Fibroblast of the aortic adventitia (primary cell): ENCODE measurements around the gene HAPLN3. TPM values are rescaled to one million over a fixed set of nuclear protein-coding genes. Genes with fewer than 3 reads are reported as not detected.

Experiments used
- DNase-seq: peaks from one replicate; pipeline ENCODE4 v3.0.0-alpha.2; 2010; ENCODE audit warnings: low read depth
- H3K4me3 ChIP-seq: 2 replicates; pipeline ENCODE4 v1.5.1; 2011; ENCODE audit warnings: low read depth, mild to moderate bottlenecking, control low read depth, low read length, moderate library complexity
- CTCF ChIP-seq: IDR thresholded peaks from 2 replicates; pipeline ENCODE4 v1.5.1; 2011; ENCODE audit warnings: mild to moderate bottlenecking, low read length, control low read depth, inconsistent platforms; ENCODE audit not compliant: insufficient read depth
- total RNA-seq: library from RNA; depleted of rRNA; stranded (reverse); fragments of >200 nt; gene quantifications from 2 replicates; pipeline ENCODE4 v1.2.3, GENCODE V29; 2012; ENCODE audit warnings: low replicate concordance

The HAPLN3 gene
- total RNA-seq, 1 donor: 2.8 TPM

DNA sequence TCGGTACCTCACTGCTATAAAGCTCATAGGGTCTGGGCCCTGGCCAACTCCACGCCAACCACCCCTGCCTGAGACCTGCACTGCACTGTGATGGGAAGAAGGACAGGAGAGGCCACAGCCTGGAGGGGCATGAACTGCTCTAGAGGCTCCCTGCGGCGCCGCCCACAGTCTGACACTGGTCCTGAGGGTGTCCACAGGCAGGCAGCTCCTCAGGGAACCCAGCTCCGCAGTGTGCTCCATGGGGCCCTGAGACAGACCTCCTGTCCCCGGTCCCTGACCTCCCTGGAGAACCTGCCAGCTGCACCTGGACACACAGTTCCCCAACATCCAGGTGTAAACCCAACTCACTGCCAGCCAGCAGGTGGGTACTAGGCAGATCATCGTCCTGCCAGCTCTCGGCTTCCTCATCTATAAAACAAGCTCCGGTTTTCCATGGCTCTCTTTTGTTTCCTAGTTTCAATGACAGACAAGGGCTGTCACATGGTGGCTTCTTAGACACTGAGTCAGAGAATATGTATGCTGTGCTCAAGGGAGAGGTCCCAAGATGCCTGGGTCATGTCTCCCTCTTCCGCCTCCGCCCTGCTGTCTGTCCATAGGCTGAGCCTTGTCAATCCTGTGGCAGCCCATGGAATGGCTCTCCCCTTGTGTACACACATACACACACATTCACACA lies 5.1 kb upstream of the HAPLN3 start:
- no peak for DNase-seq
- no peak for TF ChIP-seq CTCF
- no peak overlapping the region for H3K4me3 ChIP-seq

- DNase-seq: no peak
- TF ChIP-seq CTCF: no peak
- H3K4me3 ChIP-seq: no peak overlapping the region
These were observed 3.9 kb upstream of the HAPLN3 start for GRCh38 chr15:88899251-88899650.

- TF ChIP-seq CTCF: no peak
- H3K4me3 ChIP-seq: no peak overlapping the region
- no peak for DNase-seq
These were observed 3.4 kb upstream of the HAPLN3 start for GRCh38 chr15:88898736-88899135.

DNA sequence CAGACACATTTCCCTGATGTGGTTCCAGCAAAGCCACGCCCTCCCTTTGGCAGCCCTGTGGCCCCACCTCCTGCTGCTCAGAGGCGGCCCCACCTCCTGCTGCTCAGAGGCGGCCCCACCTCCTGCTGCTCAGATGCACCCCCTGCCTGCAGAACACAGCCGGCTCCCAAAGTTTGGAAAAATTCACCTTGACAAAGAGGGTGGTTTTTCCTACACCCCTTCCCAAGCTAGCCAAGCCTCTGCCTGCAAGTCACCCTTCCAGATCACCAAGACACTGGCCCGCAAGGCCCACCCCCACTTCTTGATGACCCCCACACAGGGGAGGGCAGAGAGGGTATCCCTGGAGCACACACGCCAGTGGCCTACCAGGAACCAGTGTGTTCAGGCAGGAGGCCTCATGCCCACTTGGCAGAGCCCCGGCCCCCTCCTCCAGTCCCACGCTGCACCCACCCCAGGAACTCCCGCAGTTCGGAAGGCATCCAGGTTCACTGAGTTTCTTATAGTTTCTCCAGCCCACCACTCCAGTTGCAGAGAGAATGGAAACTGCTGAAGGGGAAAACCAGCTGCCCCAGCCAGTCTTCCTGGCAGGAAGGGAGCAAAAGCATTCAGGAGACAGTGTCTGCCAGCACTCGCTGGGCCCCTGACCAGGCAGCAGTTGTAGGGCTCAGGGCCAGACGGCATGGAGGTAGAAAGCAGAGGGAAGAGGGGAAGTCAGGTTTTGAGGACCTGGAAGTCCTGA lies 2.3 kb upstream of the HAPLN3 start:
- peak; percentile 79 for TF ChIP-seq CTCF
- H3K4me3 ChIP-seq: no peak overlapping the region
- DNase-seq: peak; percentile 88

- H3K4me3 ChIP-seq: no peak overlapping the region
- DNase-seq: no peak
- TF ChIP-seq CTCF: no peak
These were observed 1.8 kb upstream of the HAPLN3 start for GRCh38 chr15:88897142-88897455.

GRCh38 chr15:88896333-88897033 lies 1.1 kb upstream of the HAPLN3 start:
- TF ChIP-seq CTCF: no peak
- H3K4me3 ChIP-seq: no peak overlapping the region
- no peak for DNase-seq
